ENCODE data around the gene DCHS1.

DCHS1 gene

DNA sequence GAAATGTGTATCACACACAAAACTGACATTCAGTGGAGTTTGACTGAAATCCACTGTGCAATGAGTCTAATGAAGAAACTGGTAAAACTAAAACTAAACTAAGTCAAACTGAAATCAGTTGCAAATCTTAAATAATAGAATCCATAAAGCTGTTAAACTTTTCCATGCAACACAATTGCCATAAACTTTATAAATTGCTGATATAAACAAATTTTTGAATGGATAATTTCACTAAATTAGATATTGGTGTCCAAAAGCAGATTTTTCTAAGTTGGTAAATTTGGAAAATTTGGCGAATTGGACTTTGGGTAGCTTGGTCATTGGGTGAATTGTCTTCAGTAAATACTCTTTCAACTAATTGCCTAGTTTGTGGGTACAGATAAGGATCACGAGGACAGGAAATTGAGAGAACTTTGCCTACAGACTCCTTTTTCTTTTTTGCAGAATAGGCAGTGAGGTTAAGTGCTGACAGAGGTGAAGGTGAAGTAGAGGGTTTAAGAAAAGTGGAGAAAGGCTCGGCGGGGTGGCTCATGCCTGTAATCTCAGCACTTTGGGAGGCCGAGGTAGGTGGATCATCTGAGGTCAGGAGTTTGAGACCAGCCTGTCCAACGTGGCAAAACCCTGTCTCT lies 14.7 kb upstream of the DCHS1 start:
- Histone ChIP-seq H3K9me3 (ENCODE audit: insufficient read depth, low read length) (no peaks in the 10 kb centered on the region), H3K27ac (ENCODE audit: low read length) (no peak overlapping the region), H3K36me3 (replicated peaks; ENCODE audit: low read depth, low read length) (peaks cover 2% of the 10 kb centered on the region), H3K9ac (ENCODE audit: low read length) (no peak overlapping the region), H3K27me3 (ENCODE audit: low read depth, low read length) (no peaks in the 10 kb centered on the region), H4K20me1 (ENCODE audit: insufficient read depth, low read length) (no peaks in the 10 kb centered on the region), H3K4me2 (ENCODE audit: low read length) (no peak overlapping the region), H2AFZ (ENCODE audit: low read depth, low read length) (no peak overlapping the region), H3K4me1 (ENCODE audit: low read length) (peaks cover 17% of the 10 kb centered on the region), H3K4me3 (ENCODE audit: low read length) (no peak overlapping the region), H3K79me2 (ENCODE audit: low read length) (no peaks in the 10 kb centered on the region)
- TF ChIP-seq, protein P1, sequence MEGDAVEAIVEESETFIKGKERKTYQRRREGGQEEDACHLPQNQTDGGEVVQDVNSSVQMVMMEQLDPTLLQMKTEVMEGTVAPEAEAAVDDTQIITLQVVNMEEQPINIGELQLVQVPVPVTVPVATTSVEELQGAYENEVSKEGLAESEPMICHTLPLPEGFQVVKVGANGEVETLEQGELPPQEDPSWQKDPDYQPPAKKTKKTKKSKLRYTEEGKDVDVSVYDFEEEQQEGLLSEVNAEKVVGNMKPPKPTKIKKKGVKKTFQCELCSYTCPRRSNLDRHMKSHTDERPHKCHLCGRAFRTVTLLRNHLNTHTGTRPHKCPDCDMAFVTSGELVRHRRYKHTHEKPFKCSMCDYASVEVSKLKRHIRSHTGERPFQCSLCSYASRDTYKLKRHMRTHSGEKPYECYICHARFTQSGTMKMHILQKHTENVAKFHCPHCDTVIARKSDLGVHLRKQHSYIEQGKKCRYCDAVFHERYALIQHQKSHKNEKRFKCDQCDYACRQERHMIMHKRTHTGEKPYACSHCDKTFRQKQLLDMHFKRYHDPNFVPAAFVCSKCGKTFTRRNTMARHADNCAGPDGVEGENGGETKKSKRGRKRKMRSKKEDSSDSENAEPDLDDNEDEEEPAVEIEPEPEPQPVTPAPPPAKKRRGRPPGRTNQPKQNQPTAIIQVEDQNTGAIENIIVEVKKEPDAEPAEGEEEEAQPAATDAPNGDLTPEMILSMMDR (IDR thresholded peaks at IDR 0.05; ENCODE audit: low read depth, low read length) = no peak
- TF ChIP-seq EZH2phosphoT487 (IDR thresholded peaks at IDR 0.05; ENCODE audit: low read depth) = no peak

DNA sequence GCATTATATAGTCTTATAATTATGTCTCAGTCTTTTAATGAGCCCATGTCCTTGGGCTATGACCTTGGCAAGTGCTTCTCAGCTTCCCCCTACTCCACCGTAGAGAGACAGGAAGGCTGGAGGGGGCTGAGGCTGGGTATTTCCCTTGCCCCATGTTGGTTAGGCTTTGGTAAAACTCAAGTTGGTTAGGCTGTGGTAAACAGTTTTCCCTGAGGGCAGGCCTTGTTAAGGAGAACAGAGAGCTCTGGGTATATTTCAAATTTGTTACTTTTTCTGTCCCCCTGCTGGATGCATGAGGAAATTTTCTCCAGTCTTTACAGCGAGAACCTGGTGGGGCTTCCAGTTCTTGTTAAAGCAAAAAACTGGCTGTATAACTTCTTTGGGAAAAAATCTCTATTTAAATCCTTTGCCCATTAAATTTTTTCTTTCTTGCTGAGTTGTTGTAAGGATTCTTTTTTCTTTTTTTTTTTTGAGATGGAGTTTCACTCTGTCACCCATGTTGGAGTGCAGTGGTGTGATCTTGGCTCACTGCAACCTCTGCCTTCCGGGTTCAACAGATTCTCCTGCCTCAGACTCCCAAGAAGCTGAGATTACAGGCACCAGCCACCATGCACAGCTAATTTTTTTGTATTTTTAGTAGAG lies 12.2 kb upstream of the DCHS1 start:
- Histone ChIP-seq H3K27ac (ENCODE audit: low read length) (no peak overlapping the region), H4K20me1 (ENCODE audit: insufficient read depth, low read length) (no peaks in the 10 kb centered on the region), H3K27me3 (ENCODE audit: low read depth, low read length) (no peaks in the 10 kb centered on the region), H3K4me1 (ENCODE audit: low read length) (peaks cover 7% of the 10 kb centered on the region), H3K4me3 (ENCODE audit: low read length) (no peak overlapping the region), H3K9ac (ENCODE audit: low read length) (no peak overlapping the region), H3K36me3 (replicated peaks; ENCODE audit: low read depth, low read length) (no peaks in the 10 kb centered on the region), H2AFZ (ENCODE audit: low read depth, low read length) (peak overlapping the region; percentile 75; the same call in 1 of the 2 replicates), H3K79me2 (ENCODE audit: low read length) (no peaks in the 10 kb centered on the region), H3K4me2 (ENCODE audit: low read length) (peak overlapping the region; percentile 0; the same call in 1 of the 2 replicates), H3K9me3 (ENCODE audit: insufficient read depth, low read length) (no peaks in the 10 kb centered on the region)
- TF ChIP-seq, protein P1 (IDR thresholded peaks at IDR 0.05; ENCODE audit: low read depth, low read length) = peak; percentile 47
- no peak for TF ChIP-seq EZH2phosphoT487 (IDR thresholded peaks at IDR 0.05; ENCODE audit: low read depth)

DNA sequence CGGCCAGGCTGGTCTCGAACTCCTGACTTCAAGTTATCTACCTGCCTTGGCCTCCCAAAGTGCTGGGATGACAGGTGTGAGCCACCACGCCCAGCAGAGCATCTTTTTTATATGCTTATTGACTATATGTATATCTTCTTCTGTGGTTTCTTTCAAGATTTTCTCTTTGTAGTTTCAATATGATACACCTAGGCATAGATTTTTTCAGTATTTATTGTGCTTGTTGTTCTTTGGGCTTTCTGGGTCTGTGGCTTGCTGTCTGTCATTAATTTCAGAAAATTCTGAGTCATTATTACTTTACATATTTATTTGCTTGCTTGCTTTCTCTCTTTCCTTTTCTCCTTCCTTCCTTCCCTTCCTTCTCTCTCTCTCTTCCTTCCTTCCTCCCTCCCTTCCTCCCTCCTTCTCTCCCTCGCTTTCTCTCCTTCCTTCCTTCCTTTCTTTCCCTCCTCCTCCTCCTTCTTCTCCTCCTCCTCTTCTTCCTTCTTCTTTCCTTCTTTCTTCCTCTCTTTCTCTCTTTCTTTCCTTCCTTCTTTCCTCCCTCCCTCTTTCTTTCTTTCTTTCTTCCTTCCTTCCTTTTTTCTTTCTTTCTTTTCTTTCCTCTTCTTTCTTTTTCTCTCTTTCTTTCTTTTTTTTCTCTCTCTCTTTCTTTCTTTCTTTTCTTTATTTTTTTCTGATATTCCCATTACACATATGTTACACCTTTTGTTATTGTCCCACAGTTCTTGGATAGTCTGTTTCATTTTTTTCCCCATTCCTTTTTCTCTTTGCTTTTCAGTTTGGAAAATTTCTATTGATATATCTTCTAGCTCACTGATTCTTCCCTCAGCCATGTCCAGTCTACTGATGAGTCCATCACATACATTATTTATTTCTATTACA lies 10.9 kb upstream of the DCHS1 start:
- Histone ChIP-seq H3K79me2 (ENCODE audit: low read length) (no peaks in the 10 kb centered on the region), H3K27me3 (ENCODE audit: low read depth, low read length) (no peaks in the 10 kb centered on the region), H3K9ac (ENCODE audit: low read length) (no peak overlapping the region), H3K4me1 (ENCODE audit: low read length) (peaks cover 8% of the 10 kb centered on the region), H3K36me3 (replicated peaks; ENCODE audit: low read depth, low read length) (no peaks in the 10 kb centered on the region), H2AFZ (ENCODE audit: low read depth, low read length) (no peak overlapping the region), H3K4me2 (ENCODE audit: low read length) (no peak overlapping the region), H3K4me3 (ENCODE audit: low read length) (no peak overlapping the region), H3K9me3 (ENCODE audit: insufficient read depth, low read length) (no peaks in the 10 kb centered on the region), H4K20me1 (ENCODE audit: insufficient read depth, low read length) (no peaks in the 10 kb centered on the region), H3K27ac (ENCODE audit: low read length) (no peak overlapping the region)
- no peak for TF ChIP-seq EZH2phosphoT487 (IDR thresholded peaks at IDR 0.05; ENCODE audit: low read depth)
- TF ChIP-seq, protein P1 (IDR thresholded peaks at IDR 0.05; ENCODE audit: low read depth, low read length) = no peak

DNA sequence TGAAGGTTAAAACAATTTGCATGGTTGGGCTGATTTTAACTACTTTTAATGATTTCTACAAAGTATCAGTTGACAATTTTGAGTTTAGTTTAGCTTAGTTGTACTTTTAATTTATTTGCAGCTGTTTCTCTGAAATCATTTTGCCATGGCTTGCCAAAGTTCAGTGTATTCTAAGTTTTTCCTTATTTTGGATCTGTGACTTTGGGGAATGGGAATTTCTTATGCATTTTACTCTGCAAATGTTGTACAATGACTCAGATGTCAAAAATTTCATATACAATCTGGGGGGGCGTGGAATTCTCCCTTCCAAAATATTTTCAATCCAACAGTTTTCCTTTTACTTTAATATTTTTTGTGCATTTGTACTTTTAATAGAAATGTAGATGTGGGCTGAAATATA lies 8.9 kb upstream of the DCHS1 start:
- no peaks in the 10 kb centered on the region for H3K79me2 ChIP-seq (ENCODE audit: low read length)
- H2AFZ ChIP-seq (ENCODE audit: low read depth, low read length) = no peak overlapping the region
- H3K36me3 ChIP-seq (replicated peaks; ENCODE audit: low read depth, low read length) = no peaks in the 10 kb centered on the region
- H3K27me3 ChIP-seq (ENCODE audit: low read depth, low read length) = no peaks in the 10 kb centered on the region
- H4K20me1 ChIP-seq (ENCODE audit: insufficient read depth, low read length) = no peaks in the 10 kb centered on the region
- no peak overlapping the region for H3K27ac ChIP-seq (ENCODE audit: low read length)
- H3K4me2 ChIP-seq (ENCODE audit: low read length) = no peak overlapping the region
- no peaks in the 10 kb centered on the region for H3K9me3 ChIP-seq (ENCODE audit: insufficient read depth, low read length)
- TF ChIP-seq, protein P1 (IDR thresholded peaks at IDR 0.05; ENCODE audit: low read depth, low read length) = no peak
- TF ChIP-seq EZH2phosphoT487 (IDR thresholded peaks at IDR 0.05; ENCODE audit: low read depth) = no peak
- H3K4me3 ChIP-seq (ENCODE audit: low read length) = no peak overlapping the region
- no peak overlapping the region for H3K9ac ChIP-seq (ENCODE audit: low read length)
- peaks cover 24% of the 10 kb centered on the region for H3K4me1 ChIP-seq (ENCODE audit: low read length)
